DND-41 (cell line): Measurements from ENCODE around the gene GABRE.

Experiments used
- ATAC-seq: fragments of 200-7000 bp; cut with Tn5 transposase; 3 replicates; pipeline ENCODE4 v1.9.1; 2021; ENCODE audit warnings: low read depth; ENCODE audit not compliant: insufficient read depth
- DNase-seq: peaks from one replicate; pipeline ENCODE4 v3.0.0-alpha.2; 2020
- H2AFZ ChIP-seq: 2 replicates; pipeline ENCODE4 v1.6.0; 2012; ENCODE audit warnings: low read depth, low read length
- H3K27ac ChIP-seq: 2 replicates; pipeline ENCODE4 v1.5.1; 2012; ENCODE audit warnings: low read length, inconsistent platforms
- H3K27me3 ChIP-seq: fragments of 200-600 bp; sonication (generic); 2 replicates; pipeline ENCODE4 v1.6.0; 2012; ENCODE audit warnings: low read length, mild to moderate bottlenecking, inconsistent platforms; ENCODE audit not compliant: insufficient read depth, poor library complexity
- H3K36me3 ChIP-seq: 2 replicates; pipeline ENCODE4 v1.5.1; 2012; ENCODE audit warnings: low read length, inconsistent platforms; ENCODE audit not compliant: insufficient read depth
- H3K4me1 ChIP-seq: 2 replicates; pipeline ENCODE4 v1.5.1; 2012; ENCODE audit warnings: mild to moderate bottlenecking, low read length; ENCODE audit not compliant: insufficient read depth
- H3K4me2 ChIP-seq: 2 replicates; pipeline ENCODE4 v1.6.0; 2012; ENCODE audit warnings: mild to moderate bottlenecking, moderate library complexity, low read length, inconsistent platforms; ENCODE audit not compliant: insufficient read depth
- H3K4me3 ChIP-seq, 2 experiments: fragments of 200-600 bp in 1 of 2; shearing (Covaris generic) in 1 of 2; 2 replicates each; pipeline ENCODE4 v1.5.1; 2012 to 2016; ENCODE audit warnings: inconsistent platforms in 2 of 2, low read length in 2 of 2, mild to moderate bottlenecking in 2 of 2, low read depth in 1 of 2, moderate library complexity in 1 of 2
- H3K79me2 ChIP-seq: 2 replicates; pipeline ENCODE4 v1.6.0; 2012; ENCODE audit warnings: low read length, inconsistent platforms; ENCODE audit not compliant: insufficient read depth
- H3K9ac ChIP-seq: 2 replicates; pipeline ENCODE4 v1.6.0; 2012; ENCODE audit warnings: low read depth, mild to moderate bottlenecking, inconsistent platforms, low read length, moderate library complexity
- H3K9me3 ChIP-seq: 2 replicates; pipeline ENCODE4 v1.5.1; 2012; ENCODE audit warnings: low read length, moderate library complexity, mild to moderate bottlenecking, inconsistent platforms; ENCODE audit not compliant: insufficient read depth, severe bottlenecking
- H4K20me1 ChIP-seq: 2 replicates; pipeline ENCODE4 v1.6.0; 2012; ENCODE audit warnings: low read length; ENCODE audit not compliant: insufficient read depth
- CTCF ChIP-seq: IDR thresholded peaks from 2 replicates; pipeline ENCODE4 v1.5.1; 2012; ENCODE audit warnings: borderline replicate concordance, low read length, moderate library complexity, mild to moderate bottlenecking; ENCODE audit not compliant: poor library complexity, severe bottlenecking; ENCODE audit errors: extremely low read depth
- EZH2 ChIP-seq: IDR thresholded peaks from 3 replicates; pipeline ENCODE4 v1.6.1; 2012; ENCODE audit warnings: borderline replicate concordance, low read depth, mild to moderate bottlenecking, moderate library complexity, low read length, inconsistent platforms; ENCODE audit not compliant: severe bottlenecking

Gene GABRE

GRCh38 chrX:151975228-151975593 is 735 bp upstream of the GABRE start:
- H3K9ac ChIP-seq, result no peak overlapping the region
- no peak overlapping the region for H2AFZ ChIP-seq
- no peaks in the 10 kb centered on the region for H4K20me1 ChIP-seq
- DNase-seq (no peak), ATAC-seq (no peak)
- H3K79me2 ChIP-seq, result no peaks in the 10 kb centered on the region
- no peaks in the 10 kb centered on the region for H3K9me3 ChIP-seq
- no peaks in the 10 kb centered on the region for H3K27me3 ChIP-seq
- no peak overlapping the region for H3K4me3 ChIP-seq
- no peaks in the 10 kb centered on the region for H3K4me1 ChIP-seq
- TF ChIP-seq EZH2, result no peak
- TF ChIP-seq CTCF, result no peak
- H3K36me3 ChIP-seq, result no peaks in the 10 kb centered on the region
- no peak overlapping the region for H3K27ac ChIP-seq
- no peak overlapping the region for H3K4me2 ChIP-seq

- ATAC-seq (no peak), DNase-seq (no peak)
- no peak overlapping the region for H3K4me2 ChIP-seq
- no peaks in the 10 kb centered on the region for H3K4me1 ChIP-seq
- no peak overlapping the region for H3K27ac ChIP-seq
- no peaks in the 10 kb centered on the region for H3K79me2 ChIP-seq
- no peaks in the 10 kb centered on the region for H4K20me1 ChIP-seq
- no peaks in the 10 kb centered on the region for H3K9me3 ChIP-seq
- no peak overlapping the region for H2AFZ ChIP-seq
- H3K36me3 ChIP-seq, result no peaks in the 10 kb centered on the region
- no peak for TF ChIP-seq EZH2
- no peak for TF ChIP-seq CTCF
- H3K9ac ChIP-seq, result no peak overlapping the region
- no peak overlapping the region for H3K4me3 ChIP-seq
- H3K27me3 ChIP-seq, result no peaks in the 10 kb centered on the region
Measured at GRCh38 chrX:151973851-151974335, 583 bp downstream of the GABRE start.

GRCh38 chrX:151973060-151973661 is 1.3 kb downstream of the GABRE start:
- no peaks in the 10 kb centered on the region for H3K9me3 ChIP-seq
- H4K20me1 ChIP-seq, result no peaks in the 10 kb centered on the region
- ATAC-seq (no peak), DNase-seq (no peak)
- H3K27me3 ChIP-seq, result no peaks in the 10 kb centered on the region
- H3K4me3 ChIP-seq, result no peak overlapping the region
- TF ChIP-seq EZH2, result no peak
- no peak for TF ChIP-seq CTCF
- H3K9ac ChIP-seq, result no peak overlapping the region
- H3K4me1 ChIP-seq, result no peaks in the 10 kb centered on the region
- H3K79me2 ChIP-seq, result no peaks in the 10 kb centered on the region
- no peak overlapping the region for H3K27ac ChIP-seq
- no peak overlapping the region for H3K4me2 ChIP-seq
- H3K36me3 ChIP-seq, result no peaks in the 10 kb centered on the region
- no peak overlapping the region for H2AFZ ChIP-seq
